SK-N-MC (cell line): ENCODE results near the gene KCTD16.

ENCODE experiments used
- EZH2 ChIP-seq: fragments of 200-600 bp; sonication (generic); IDR thresholded peaks from one replicate; pipeline ENCODE4 v1.6.1; 2017; ENCODE audit warnings: antibody characterized with exemption
- POLR2AphosphoS5 ChIP-seq: IDR thresholded peaks from 2 replicates; pipeline ENCODE4 v1.6.1; 2012; ENCODE audit warnings: mild to moderate bottlenecking, low read depth, low read length, borderline replicate concordance

DNA sequence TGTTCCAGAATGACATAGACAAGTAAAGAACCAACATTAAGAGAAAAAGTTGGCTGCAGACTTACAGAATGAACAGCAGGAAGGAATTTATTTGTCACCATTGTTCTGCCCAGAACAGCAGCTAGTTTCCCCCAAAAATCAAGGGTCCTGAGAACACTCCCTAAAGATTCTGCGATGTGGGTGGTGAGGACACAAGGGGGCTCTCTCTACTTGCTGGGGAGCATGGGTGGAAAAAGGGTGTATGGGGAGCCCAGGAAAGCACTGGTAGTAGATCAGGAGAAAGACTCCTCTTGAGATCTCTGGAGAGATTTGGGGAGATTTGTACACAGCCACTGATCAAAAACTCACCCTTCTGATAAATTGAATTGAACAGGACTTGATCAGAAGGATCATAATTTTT, 316.5 kb downstream of the KCTD16 start:
- TF ChIP-seq EZH2 (no peak), POLR2AphosphoS5 (no peak)
